ENCODE results near the gene SLC25A21.

GRCh38 chr14:37142835-37143401 lies 29.5 kb downstream of the SLC25A21 start:
- TF ChIP-seq POLR2A (IDR thresholded peaks at IDR 0.05) = no peak
- no peak for TF ChIP-seq CTCF (IDR thresholded peaks at IDR 0.05)
